GM19351 (cell line): ENCODE results near the gene RASGRP4.

Experiments used
- ATAC-seq: cut with Tn5 transposase; IDR thresholded peaks from one replicate; pipeline ENCODE4 v1.9.1; 2021; ENCODE audit warnings: mild to moderate bottlenecking, moderate library complexity; ENCODE audit not compliant: unreplicated experiment

The RASGRP4 gene

GRCh38 chr19:38449518-38449917, 23.5 kb upstream of the RASGRP4 start:
- ATAC-seq = no peak

- no peak for ATAC-seq
These were observed 22.2 kb upstream of the RASGRP4 start for GRCh38 chr19:38448225-38448624.

- ATAC-seq = no peak
These were observed 19.3 kb upstream of the RASGRP4 start for GRCh38 chr19:38445362-38445761.

- ATAC-seq = no peak
These were observed 18.0 kb upstream of the RASGRP4 start for GRCh38 chr19:38444026-38444425.

GRCh38 chr19:38443458-38443999, 17.5 kb upstream of the RASGRP4 start:
- ATAC-seq = no peak

- ATAC-seq = no peak
These were observed 16.7 kb upstream of the RASGRP4 start for GRCh38 chr19:38442736-38443135.

GRCh38 chr19:38441657-38442348, 15.8 kb upstream of the RASGRP4 start:
- ATAC-seq = no peak

GRCh38 chr19:38440592-38440991, 14.6 kb upstream of the RASGRP4 start:
- no peak for ATAC-seq

GRCh38 chr19:38437917-38438316, 11.9 kb upstream of the RASGRP4 start:
- ATAC-seq = no peak

- no peak for ATAC-seq
These were observed 11.3 kb upstream of the RASGRP4 start for GRCh38 chr19:38437295-38437694.

- ATAC-seq = no peak
These were observed 8.6 kb upstream of the RASGRP4 start for GRCh38 chr19:38434549-38435051.

- no peak for ATAC-seq
These were observed 7.3 kb upstream of the RASGRP4 start, which contains the start of gene RYR1 for GRCh38 chr19:38433268-38433733. RYR1 (plus strand) TSS chr19:38433691; CDS start chr19:38433830, 139 bp downstream.

- no peak for ATAC-seq
These were observed 4.9 kb upstream of the RASGRP4 start for GRCh38 chr19:38430931-38431330.

GRCh38 chr19:38429811-38430156, 3.8 kb upstream of the RASGRP4 start:
- no peak for ATAC-seq

- no peak for ATAC-seq
These were observed 3.2 kb upstream of the RASGRP4 start for GRCh38 chr19:38429055-38429810.

- peak; percentile 56 for ATAC-seq
These were observed 1.1 kb upstream of the RASGRP4 start for GRCh38 chr19:38427035-38427677.

- no peak for ATAC-seq
These were observed 703 bp downstream of the RASGRP4 start for GRCh38 chr19:38425222-38425809.

GRCh38 chr19:38424272-38424671, 1.7 kb downstream of the RASGRP4 start:
- no peak for ATAC-seq

GRCh38 chr19:38422438-38422837, 3.6 kb downstream of the RASGRP4 start:
- ATAC-seq = no peak

- ATAC-seq = no peak
These were observed 4.2 kb downstream of the RASGRP4 start for GRCh38 chr19:38421856-38422255.

GRCh38 chr19:38420935-38421334, 5.1 kb downstream of the RASGRP4 start:
- no peak for ATAC-seq
